ENCODE results near the gene SC5D. TPM values are rescaled to one million over a fixed set of nuclear protein-coding genes. Genes with fewer than 3 reads are reported as not detected.

Gene SC5D
- total RNA-seq, 1 experiment from 2014 or later: 126 TPM

- no peak for TF ChIP-seq CTCF (IDR thresholded peaks at IDR 0.05; ENCODE audit: insufficient read depth in 1 of 2, low read depth in 1 of 2, low read length in 1 of 2, severe bottlenecking in 1 of 2, unreplicated experiment in 1 of 2)
- ChIA-PET POLR2A (no interaction called here), CTCF (no interaction called here)
- Mint-ChIP-seq H3K27ac (ENCODE audit: unreplicated experiment) (no peak overlapping the region), H3K27me3 (ENCODE audit: insufficient read depth, unreplicated experiment) (no peaks in the 10 kb centered on the region), H3K4me3 (ENCODE audit: unreplicated experiment) (no peak overlapping the region), H3K36me3 (ENCODE audit: insufficient read depth, unreplicated experiment) (no peaks in the 10 kb centered on the region), H3K4me1 (ENCODE audit: low read depth, unreplicated experiment) (peaks cover 40% of the 10 kb centered on the region), H3K9me3 (ENCODE audit: unreplicated experiment) (peaks cover 19% of the 10 kb centered on the region)
- no TSS peak for BruUV-seq (replicated peaks)
- Histone ChIP-seq H3K4me3 (ENCODE audit: low read depth, low read length) (no peak overlapping the region), H3K36me3 (ENCODE audit: control insufficient read depth, insufficient read depth, low read length) (no peaks in the 10 kb centered on the region), H3K9me3 (no peaks in the 10 kb centered on the region), H3K4me1 (peaks cover 22% of the 10 kb centered on the region), H3K27me3 (replicated peaks; ENCODE audit: control insufficient read depth, insufficient read depth, low read length) (no peaks in the 10 kb centered on the region)
- intact Hi-C loops (cut with micrococcal nuclease; ENCODE audit: unreplicated experiment): no loop called here
- no peak for DNase-seq
Observed at GRCh38 chr11:121270001-121270678, 22.4 kb upstream of the SC5D start.

- no peak for DNase-seq
- no peak overlapping the region for H3K27ac Mint-ChIP-seq (ENCODE audit: unreplicated experiment)
- Histone ChIP-seq H3K36me3 (ENCODE audit: control insufficient read depth, insufficient read depth, low read length) (no peaks in the 10 kb centered on the region), H3K27me3 (replicated peaks; ENCODE audit: control insufficient read depth, insufficient read depth, low read length) (no peaks in the 10 kb centered on the region), H3K4me1 (peaks cover 4% of the 10 kb centered on the region; the same call in 1 of the 2 replicates), H3K9me3 (peaks cover 7% of the 10 kb centered on the region; the same call in 1 of the 2 replicates), H3K4me3 (ENCODE audit: low read depth, low read length) (no peak overlapping the region)
- ChIA-PET CTCF (no interaction called here), POLR2A (no interaction called here)
- intact Hi-C loops (cut with micrococcal nuclease; ENCODE audit: unreplicated experiment): no loop called here
- no peaks in the 10 kb centered on the region for H3K36me3 Mint-ChIP-seq (ENCODE audit: insufficient read depth, unreplicated experiment)
- peaks cover 39% of the 10 kb centered on the region for H3K9me3 Mint-ChIP-seq (ENCODE audit: unreplicated experiment)
- H3K4me1 Mint-ChIP-seq (ENCODE audit: low read depth, unreplicated experiment): peaks cover 22% of the 10 kb centered on the region
- no peak for TF ChIP-seq CTCF (IDR thresholded peaks at IDR 0.05; ENCODE audit: insufficient read depth in 1 of 2, low read depth in 1 of 2, low read length in 1 of 2, severe bottlenecking in 1 of 2, unreplicated experiment in 1 of 2)
- no peak overlapping the region for H3K4me3 Mint-ChIP-seq (ENCODE audit: unreplicated experiment)
- no TSS peak for BruUV-seq (replicated peaks)
- peaks cover 5% of the 10 kb centered on the region for H3K27me3 Mint-ChIP-seq (ENCODE audit: insufficient read depth, unreplicated experiment)
Observed at GRCh38 chr11:121274332-121274991, 18.1 kb upstream of the SC5D start.

GRCh38 chr11:121281698-121282097 is 10.9 kb upstream of the SC5D start:
- H3K36me3 Mint-ChIP-seq (ENCODE audit: insufficient read depth, unreplicated experiment): peaks cover 7% of the 10 kb centered on the region
- ChIA-PET CTCF (interaction anchor here (1.6 kb wide), 1 partner anchor 11 kb away, joined by 8 read pairs; the partner anchor contains the start of gene SC5D), POLR2A (interaction anchor here (1.1 kb wide), 1 partner anchor 10 kb away, joined by 8 read pairs; the partner anchor contains the start of gene SC5D)
- Histone ChIP-seq H3K36me3 (ENCODE audit: control insufficient read depth, insufficient read depth, low read length) (no peaks in the 10 kb centered on the region), H3K4me1 (peaks cover 40% of the 10 kb centered on the region), H3K9me3 (peaks cover 7% of the 10 kb centered on the region; the same call in 1 of the 2 replicates), H3K4me3 (ENCODE audit: low read depth, low read length) (no peak overlapping the region), H3K27me3 (replicated peaks; ENCODE audit: control insufficient read depth, insufficient read depth, low read length) (no peaks in the 10 kb centered on the region)
- intact Hi-C loops (cut with micrococcal nuclease; ENCODE audit: unreplicated experiment): loop anchor here (1.0 kb wide), 3 partner anchors 13 to 310 kb away; no protein-coding TSS in a partner anchor
- no peak for TF ChIP-seq CTCF (IDR thresholded peaks at IDR 0.05; ENCODE audit: insufficient read depth in 1 of 2, low read depth in 1 of 2, low read length in 1 of 2, severe bottlenecking in 1 of 2, unreplicated experiment in 1 of 2)
- peak overlapping the region; percentile 79 for H3K27ac Mint-ChIP-seq (ENCODE audit: unreplicated experiment)
- peaks cover 39% of the 10 kb centered on the region for H3K4me1 Mint-ChIP-seq (ENCODE audit: low read depth, unreplicated experiment)
- H3K9me3 Mint-ChIP-seq (ENCODE audit: unreplicated experiment): peaks cover 42% of the 10 kb centered on the region
- no TSS peak for BruUV-seq (replicated peaks)
- peak overlapping the region; percentile 36 for H3K4me3 Mint-ChIP-seq (ENCODE audit: unreplicated experiment)
- DNase-seq: peak in 1 of 2 experiments; percentile 46
- peaks cover 5% of the 10 kb centered on the region for H3K27me3 Mint-ChIP-seq (ENCODE audit: insufficient read depth, unreplicated experiment)
